ENCODE data around the gene LRP8. TPM values are rescaled to one million over a fixed set of nuclear protein-coding genes. Genes with fewer than 3 reads are reported as not detected.

LRP8 gene
- total RNA-seq, 1 experiment from 2014 or later, result 28.6 TPM

GRCh38 chr1:53326598-53327181, 1.2 kb downstream of the LRP8 start:
- ATAC-seq, result peak; percentile 80
- no peak for DNase-seq (ENCODE audit: low read depth, low spot score)
- POLR2A ChIA-PET, result interaction anchor here (0.5 to 0.8 kb wide), 4 partner anchors 10 to 187 kb away, joined by 3 to 7 read pairs (median 6); no protein-coding TSS in a partner anchor
- Histone ChIP-seq H3K4me3 (ENCODE audit: low read depth in 2 of 2, low read length in 2 of 2) (peak overlapping the region; percentile 63 to 74), H3K9me3 (ENCODE audit: control insufficient read depth, insufficient read depth, low read depth, low read length) (no peaks in the 10 kb centered on the region), H3K27me3 (ENCODE audit: control insufficient read depth, insufficient read depth, low read length) (no peaks in the 10 kb centered on the region), H3K4me1 (ENCODE audit: control insufficient read depth, insufficient read depth, low read length) (peaks cover 8% of the 10 kb centered on the region), H3K36me3 (ENCODE audit: control insufficient read depth, insufficient read depth, low read length) (no peaks in the 10 kb centered on the region), H3K27ac (ENCODE audit: low read length) (peak overlapping the region; percentile 69; the same call in 1 of the 2 replicates)
- CTCF ChIA-PET, result interaction anchor here (1.5 kb wide), 1 partner anchor 66 kb away, joined by 6 read pairs; no protein-coding TSS in a partner anchor
- TF ChIP-seq SIN3A (IDR thresholded peaks at IDR 0.05; ENCODE audit: borderline replicate concordance, insufficient read depth, low read depth, low read length), result peak; percentile 76; the same call in 1 of the 2 replicates
- TF ChIP-seq REST (IDR thresholded peaks at IDR 0.05; ENCODE audit: insufficient read depth in 1 of 2, low read depth in 2 of 2, low read length in 1 of 2), result no peak
- TF ChIP-seq POLR2AphosphoS5 (IDR thresholded peaks at IDR 0.05; ENCODE audit: low read depth, low read length), result no peak
- TF ChIP-seq TCF7L2 (IDR thresholded peaks at IDR 0.05; ENCODE audit: low read depth, low read length), result no peak
- no peak for TF ChIP-seq CTCF (IDR thresholded peaks at IDR 0.05)
- BruUV-seq (replicated peaks), result no TSS peak
- in situ Hi-C loops (cut with HindIII; ENCODE audit: low pct_unique_long_range_greater_than_20kb, low sequenced_read_pairs), result no loop called here
- intact Hi-C loops (cut with micrococcal nuclease; ENCODE audit: unreplicated experiment), result no loop called here

- ChIA-PET CTCF (interaction anchor here (1.5 kb wide), 1 partner anchor 67 kb away, joined by 6 read pairs; no protein-coding TSS in a partner anchor), POLR2A (interaction anchor here (0.6 to 0.8 kb wide), 2 partner anchors 26 to 187 kb away, joined by 3 to 7 read pairs; no protein-coding TSS in a partner anchor)
- TF ChIP-seq TCF7L2 (IDR thresholded peaks at IDR 0.05; ENCODE audit: low read depth, low read length) (no peak), SIN3A (IDR thresholded peaks at IDR 0.05; ENCODE audit: borderline replicate concordance, insufficient read depth, low read depth, low read length) (peak; percentile 97; the same call in 1 of the 2 replicates), POLR2AphosphoS5 (IDR thresholded peaks at IDR 0.05; ENCODE audit: low read depth, low read length) (peak; percentile 63), CTCF (IDR thresholded peaks at IDR 0.05) (no peak), REST (IDR thresholded peaks at IDR 0.05; ENCODE audit: insufficient read depth in 1 of 2, low read depth in 2 of 2, low read length in 1 of 2) (no peak)
Measured at GRCh38 chr1:53326088-53326597, 1.7 kb downstream of the LRP8 start.

More at GRCh38 chr1:53326088-53326597, 1.7 kb downstream of the LRP8 start:
- DNase-seq (ENCODE audit: low read depth, low spot score), result peak; percentile 64
- no TSS peak for BruUV-seq (replicated peaks)
- Histone ChIP-seq H3K4me3 (ENCODE audit: low read depth in 2 of 2, low read length in 2 of 2) (peak overlapping the region; percentile 63 to 74), H3K27ac (ENCODE audit: low read length) (peak overlapping the region; percentile 92), H3K9me3 (ENCODE audit: control insufficient read depth, insufficient read depth, low read depth, low read length) (no peaks in the 10 kb centered on the region), H3K4me1 (ENCODE audit: control insufficient read depth, insufficient read depth, low read length) (peaks cover 8% of the 10 kb centered on the region), H3K27me3 (ENCODE audit: control insufficient read depth, insufficient read depth, low read length) (no peaks in the 10 kb centered on the region), H3K36me3 (ENCODE audit: control insufficient read depth, insufficient read depth, low read length) (no peaks in the 10 kb centered on the region)
- intact Hi-C loops (cut with micrococcal nuclease; ENCODE audit: unreplicated experiment) (no loop called here), in situ Hi-C loops (cut with HindIII; ENCODE audit: low pct_unique_long_range_greater_than_20kb, low sequenced_read_pairs) (no loop called here)
- peak; percentile 95 for ATAC-seq
